HEK293T (cell line): ENCODE data around the gene HIPK3.

Source experiments
- CTCF ChIA-PET: fragments of 350-600 bp; formaldehyde crosslinking; extraction: SDS; loops from one replicate; lab custom pipeline; 2021; ENCODE audit warnings: antibody characterized with exemption, inconsistent platforms; lab: Yijun Ruan, JAX
- POLR2A ChIA-PET: fragments of 350-600 bp; formaldehyde crosslinking; extraction: SDS; loops from one replicate; lab custom pipeline; 2020; ENCODE audit warnings: antibody characterized with exemption, inconsistent platforms; lab: Yijun Ruan, JAX
- DNase-seq: peaks from one replicate; pipeline ENCODE4 v3.0.0; 2012; ENCODE audit warnings: mixed read lengths; ENCODE audit errors: extremely low spot score
- ARNT ChIP-seq: fragments of 450-650 bp; IDR thresholded peaks from 2 replicates; pipeline ENCODE4 v1.6.1; 2017; ENCODE audit warnings: mild to moderate bottlenecking
- BHLHE40 ChIP-seq: fragments of 450-650 bp; IDR thresholded peaks from 2 replicates; pipeline ENCODE4 v1.6.1; 2016; ENCODE audit warnings: mild to moderate bottlenecking, moderate library complexity, borderline replicate concordance
- CTBP1 ChIP-seq: fragments of 450-650 bp; IDR thresholded peaks from 2 replicates; pipeline ENCODE4 v1.6.1; 2016; ENCODE audit warnings: borderline replicate concordance
- ELF4 ChIP-seq: fragments of 450-650 bp; IDR thresholded peaks from 2 replicates; pipeline ENCODE4 v1.6.1; 2017; ENCODE audit warnings: antibody characterized with exemption
- FOXA1 ChIP-seq: fragments of 450-650 bp; IDR thresholded peaks from 2 replicates; pipeline ENCODE4 v1.6.1; 2016; ENCODE audit warnings: mild to moderate bottlenecking
- FOXK2 ChIP-seq: fragments of 450-650 bp; IDR thresholded peaks from 2 replicates; pipeline ENCODE4 v1.6.1; 2016; ENCODE audit warnings: mild to moderate bottlenecking
- FOXM1 ChIP-seq: fragments of 450-650 bp; IDR thresholded peaks from 2 replicates; pipeline ENCODE4 v1.6.1; 2017; ENCODE audit warnings: mild to moderate bottlenecking, borderline replicate concordance
- HDGF ChIP-seq: fragments of 450-650 bp; IDR thresholded peaks from 2 replicates; pipeline ENCODE4 v1.6.1; 2017; ENCODE audit warnings: antibody characterized with exemption, borderline replicate concordance
- L3MBTL2 ChIP-seq: fragments of 450-650 bp; conservative IDR thresholded peaks from 2 replicates; pipeline ENCODE4 v1.6.1; 2016; ENCODE audit warnings: mild to moderate bottlenecking
- LEF1 ChIP-seq: fragments of 450-650 bp; IDR thresholded peaks from 2 replicates; pipeline ENCODE4 v1.6.1; 2017; ENCODE audit warnings: mild to moderate bottlenecking, borderline replicate concordance
- NFRKB ChIP-seq: fragments of 450-650 bp; IDR thresholded peaks from 2 replicates; pipeline ENCODE4 v1.6.1; 2016; ENCODE audit warnings: mild to moderate bottlenecking, moderate library complexity
- SP1 ChIP-seq: fragments of 450-650 bp; IDR thresholded peaks from 2 replicates; pipeline ENCODE4 v1.6.1; 2017
- SUZ12 ChIP-seq: fragments of 450-650 bp; IDR thresholded peaks from 2 replicates; pipeline ENCODE4 v1.6.1; 2016; ENCODE audit warnings: mild to moderate bottlenecking
- TARDBP ChIP-seq: fragments of 450-650 bp; IDR thresholded peaks from 2 replicates; pipeline ENCODE4 v1.6.1; 2016
- ZNF384 ChIP-seq: fragments of 450-650 bp; IDR thresholded peaks from 2 replicates; pipeline ENCODE4 v1.6.1; 2016
- TF ChIP-seq, protein P1 (sequence below): fragments of 450-650 bp; IDR thresholded peaks from 2 replicates; pipeline ENCODE4 v1.6.1; 2016

Gene HIPK3

DNA sequence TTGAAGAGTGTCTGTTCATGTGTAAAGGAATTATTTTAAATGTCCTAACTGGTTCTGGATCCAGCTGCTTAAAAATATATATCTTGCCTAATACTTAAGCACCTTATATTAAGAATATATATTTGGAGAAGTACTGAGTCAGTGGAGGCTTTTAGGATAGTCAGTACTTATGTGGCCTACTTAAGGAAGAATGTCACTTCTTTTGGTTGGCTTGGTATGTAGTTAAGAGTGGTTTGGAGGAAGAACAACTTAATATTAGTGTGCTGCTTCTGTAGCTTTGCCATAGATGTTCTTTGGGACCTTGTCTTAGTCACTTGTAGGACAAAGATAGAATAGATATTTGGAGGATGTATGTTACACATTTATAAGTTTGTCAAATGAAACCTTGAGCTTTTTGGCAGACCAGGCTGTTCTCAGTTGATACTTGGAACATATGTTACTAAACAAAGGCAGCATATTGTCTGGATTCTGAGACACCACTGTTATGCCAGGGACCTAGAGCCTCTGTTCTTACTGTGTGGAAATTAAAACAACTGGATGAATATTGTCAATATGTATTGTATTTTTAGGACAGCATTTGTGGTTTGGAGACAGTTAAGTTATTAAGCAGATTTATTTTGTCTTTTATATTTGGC, 4.9 kb downstream of the HIPK3 start:
- DNase-seq, result no peak
- no peak for TF ChIP-seq FOXM1
- CTCF ChIA-PET, result no interaction called here
- POLR2A ChIA-PET, result no interaction called here

DNA sequence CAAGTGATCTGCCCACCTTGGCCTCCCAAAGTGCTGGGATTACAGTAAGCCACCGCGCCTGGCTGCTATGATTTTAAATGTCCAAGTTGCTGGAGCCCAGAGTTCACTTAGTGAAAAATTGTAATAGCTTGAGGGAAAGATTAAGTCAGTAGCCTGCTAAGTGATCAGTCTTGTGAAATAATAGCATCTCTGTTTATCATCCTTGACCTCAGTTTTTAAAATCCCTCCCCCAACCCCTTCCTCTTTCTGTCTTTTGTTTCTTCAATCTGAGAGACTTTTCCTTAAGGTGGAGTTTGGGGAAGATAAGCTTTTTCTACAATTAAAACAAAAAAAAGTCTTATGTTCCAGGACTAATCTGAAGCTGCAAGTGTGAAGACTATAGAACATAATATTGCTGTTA, 6.4 kb downstream of the HIPK3 start:
- DNase-seq, result no peak
- CTCF ChIA-PET, result interaction anchor here (0.8 kb wide), 2 partner anchors 47 to 389 kb away, joined by 3 read pairs; no protein-coding TSS in a partner anchor
- POLR2A ChIA-PET, result no interaction called here
- TF ChIP-seq LEF1 (no peak), ELF4 (no peak), FOXK2 (no peak), SP1 (no peak), FOXM1 (no peak), FOXA1 (no peak), NFRKB (no peak), SUZ12 (no peak), BHLHE40 (no peak), ARNT (no peak), ZNF384 (no peak), L3MBTL2 (no peak), CTBP1 (no peak), HDGF (no peak)
- TF ChIP-seq, protein P1, sequence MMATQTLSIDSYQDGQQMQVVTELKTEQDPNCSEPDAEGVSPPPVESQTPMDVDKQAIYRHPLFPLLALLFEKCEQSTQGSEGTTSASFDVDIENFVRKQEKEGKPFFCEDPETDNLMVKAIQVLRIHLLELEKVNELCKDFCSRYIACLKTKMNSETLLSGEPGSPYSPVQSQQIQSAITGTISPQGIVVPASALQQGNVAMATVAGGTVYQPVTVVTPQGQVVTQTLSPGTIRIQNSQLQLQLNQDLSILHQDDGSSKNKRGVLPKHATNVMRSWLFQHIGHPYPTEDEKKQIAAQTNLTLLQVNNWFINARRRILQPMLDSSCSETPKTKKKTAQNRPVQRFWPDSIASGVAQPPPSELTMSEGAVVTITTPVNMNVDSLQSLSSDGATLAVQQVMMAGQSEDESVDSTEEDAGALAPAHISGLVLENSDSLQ, result no peak

DNA sequence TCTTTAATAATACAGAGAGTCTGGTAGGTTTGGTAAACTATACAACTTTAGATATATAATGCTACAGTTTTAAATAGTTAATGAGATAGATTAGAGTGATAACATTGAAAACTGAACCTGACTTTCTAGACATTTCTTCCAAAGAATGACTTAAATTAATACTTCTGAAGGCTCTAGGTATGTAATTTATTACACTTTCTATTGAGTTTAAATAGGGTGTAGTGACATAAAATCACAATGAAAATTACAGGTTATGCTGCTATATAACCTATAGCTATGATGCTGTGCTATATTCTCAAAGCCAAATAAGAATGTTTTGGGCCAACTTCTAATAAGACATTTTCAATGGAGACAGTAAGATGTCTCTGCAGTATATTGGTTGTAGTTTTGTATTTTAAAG, 7.7 kb downstream of the HIPK3 start:
- POLR2A ChIA-PET, result no interaction called here
- TF ChIP-seq NFRKB (no peak), CTBP1 (no peak)
- CTCF ChIA-PET, result no interaction called here
- no peak for DNase-seq

DNA sequence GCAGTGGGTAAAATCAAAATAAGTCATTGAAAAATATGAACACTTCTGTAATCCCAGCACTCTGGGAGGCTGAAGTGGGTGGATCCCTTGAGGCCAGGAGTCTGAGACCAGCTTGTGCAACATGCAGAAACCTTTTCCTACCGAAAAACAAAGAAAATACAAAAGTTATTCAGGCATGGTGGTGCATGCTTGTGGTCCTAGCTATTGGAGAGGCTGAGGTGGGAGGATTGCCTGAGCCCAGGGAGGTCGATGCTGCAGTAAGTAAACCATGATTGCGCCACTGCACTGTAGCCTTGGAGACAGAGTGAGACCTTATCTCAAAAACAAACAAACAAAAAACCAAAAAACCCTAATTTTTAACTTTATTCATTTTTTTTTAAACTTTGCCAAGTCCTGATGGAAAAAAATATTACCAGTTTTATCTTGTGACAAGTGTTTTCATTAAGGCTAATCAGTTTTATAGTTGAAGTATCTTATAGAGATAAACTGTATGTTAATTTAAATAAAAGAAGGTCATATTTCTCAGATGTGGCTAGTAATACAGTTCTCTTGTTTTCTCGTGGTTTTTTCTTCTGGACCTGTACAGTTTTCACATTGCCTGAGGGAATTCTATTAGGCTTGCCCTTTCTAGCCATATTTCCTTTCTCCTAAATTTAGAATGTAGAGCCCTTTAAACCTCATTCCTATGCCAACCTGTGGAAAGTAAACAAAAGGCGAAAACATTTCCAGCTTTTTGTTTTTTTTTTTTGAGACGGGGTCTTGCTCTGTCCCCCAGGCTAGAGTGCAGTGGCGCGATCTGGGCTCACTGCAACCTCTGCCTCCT, 9.4 kb downstream of the HIPK3 start:
- POLR2A ChIA-PET, result no interaction called here
- TF ChIP-seq FOXK2, result no peak
- no peak for DNase-seq
- CTCF ChIA-PET, result no interaction called here

DNA sequence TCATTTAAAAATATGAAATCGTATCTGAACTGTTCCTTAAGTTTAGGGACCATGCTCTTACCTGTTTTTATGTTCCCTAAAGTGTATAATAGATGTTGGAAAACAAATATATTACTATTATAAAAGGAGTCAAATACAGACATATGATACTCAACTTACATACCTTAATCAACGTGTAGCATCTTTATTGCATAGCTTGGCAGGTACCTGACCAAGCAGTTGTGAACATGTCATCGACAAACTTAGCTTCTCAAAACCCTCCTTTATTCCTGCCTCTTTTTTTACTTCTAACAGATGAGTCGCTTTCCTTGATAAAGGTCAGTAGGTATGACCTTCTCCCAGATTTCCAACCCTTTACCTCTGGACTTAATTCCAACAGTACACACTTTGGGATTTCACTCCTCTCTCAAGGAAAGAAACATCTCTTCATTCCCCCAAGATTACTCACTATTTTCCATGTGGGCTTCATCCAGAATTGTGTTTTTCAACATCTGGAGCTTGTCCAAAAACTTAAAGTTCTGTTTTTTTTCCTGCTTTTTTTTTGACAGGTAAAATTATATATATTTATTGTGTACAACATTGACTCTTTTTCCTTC, 11.9 kb downstream of the HIPK3 start:
- CTCF ChIA-PET, result interaction anchor here (0.6 kb wide), 1 partner anchor 18 kb away, joined by 3 read pairs; no protein-coding TSS in a partner anchor
- no peak for DNase-seq

DNA sequence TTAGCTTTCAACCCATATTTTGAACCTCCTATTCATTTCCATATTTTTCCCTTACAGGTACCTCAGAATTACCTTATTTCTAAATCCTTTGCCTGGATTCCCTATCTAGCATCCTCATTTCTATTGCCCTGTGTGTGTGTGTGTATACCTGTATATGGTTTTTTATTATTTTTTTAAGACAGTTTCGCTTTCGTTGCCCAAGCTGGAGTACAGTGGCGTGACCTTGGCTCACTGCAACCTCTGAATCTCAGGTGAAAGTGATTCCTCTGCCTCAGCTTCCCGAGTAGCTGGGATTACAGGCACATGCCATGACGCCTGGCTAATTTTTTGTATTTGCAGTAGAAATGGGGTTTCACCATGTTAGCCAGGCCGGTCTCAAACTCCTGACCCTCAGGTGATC, 12.6 kb downstream of the HIPK3 start:
- POLR2A ChIA-PET, result no interaction called here
- CTCF ChIA-PET, result no interaction called here
- TF ChIP-seq FOXK2 (no peak), SUZ12 (no peak), ELF4 (no peak), CTBP1 (no peak), NFRKB (no peak), FOXA1 (no peak), SP1 (no peak)
- TF ChIP-seq, protein P1, result no peak
- DNase-seq, result no peak

More for the DNA sequence above, 11.9 kb downstream of the HIPK3 start:
- POLR2A ChIA-PET, result no interaction called here
- no peak for TF ChIP-seq HDGF
- no peak for TF ChIP-seq LEF1
- TF ChIP-seq SUZ12, result no peak
- TF ChIP-seq FOXA1, result no peak
- no peak for TF ChIP-seq SP1
- no peak for TF ChIP-seq ARNT
- TF ChIP-seq BHLHE40, result no peak
- TF ChIP-seq ZNF384, result no peak
- TF ChIP-seq L3MBTL2, result no peak
- TF ChIP-seq TARDBP, result no peak
- TF ChIP-seq FOXM1, result no peak
- TF ChIP-seq, protein P1, result no peak
- no peak for TF ChIP-seq CTBP1
- no peak for TF ChIP-seq ELF4
- TF ChIP-seq FOXK2, result no peak
- no peak for TF ChIP-seq NFRKB
